Keratinocyte (primary cell): ENCODE measurements around the gene RNU6-9. TPM values are rescaled to one million over a fixed set of nuclear protein-coding genes. Genes with fewer than 3 reads are reported as not detected.

Experiments
- DNase-seq: peaks from one replicate; pipeline ENCODE4 v3.0.0-alpha.2; 2011; ENCODE audit warnings: low read depth, missing footprints, low spot score
- FAIRE-seq: peaks from 2 replicates; lab custom pipeline; 2011; peaks lifted over from hg19 to GRCh38; lab: Jason Lieb, UNC
- H2AFZ ChIP-seq: 2 replicates; pipeline ENCODE4 v1.6.0; 2012; ENCODE audit warnings: low read length, control low read depth, inconsistent platforms; ENCODE audit not compliant: control insufficient read depth
- H3K27ac ChIP-seq: 2 replicates; pipeline ENCODE4 v1.5.1; 2011; ENCODE audit warnings: low read length; ENCODE audit not compliant: control insufficient read depth, insufficient read depth
- H3K27me3 ChIP-seq: 3 replicates; pipeline ENCODE4 v1.6.0; 2011; ENCODE audit warnings: low read length; ENCODE audit not compliant: control insufficient read depth, insufficient read depth; ENCODE audit errors: extremely low read depth
- H3K36me3 ChIP-seq, 2 experiments: 2 replicates in 1 of 2; 3 replicates in 1 of 2; pipeline ENCODE4 v1.5.1; 2011; ENCODE audit warnings: low read length in 2 of 2, mild to moderate bottlenecking in 1 of 2; ENCODE audit not compliant: control insufficient read depth in 2 of 2, insufficient read depth in 2 of 2; ENCODE audit errors: extremely low read depth in 1 of 2
- H3K4me1 ChIP-seq: 3 replicates; pipeline ENCODE4 v1.5.1; 2011; ENCODE audit warnings: low read length; ENCODE audit not compliant: control insufficient read depth, insufficient read depth; ENCODE audit errors: extremely low read depth
- H3K4me2 ChIP-seq: 3 replicates; pipeline ENCODE4 v1.6.0; 2011; ENCODE audit warnings: low read depth, low read length; ENCODE audit not compliant: control insufficient read depth, insufficient read depth; ENCODE audit errors: extremely low read depth
- H3K4me3 ChIP-seq, 3 experiments: fragments of 200-600 bp in 1 of 3; sonication (generic) in 1 of 3; 2 replicates in 2 of 3; 3 replicates in 1 of 3; pipeline ENCODE4 v1.5.1; 2011 to 2016; ENCODE audit warnings: low read length in 3 of 3, mild to moderate bottlenecking in 3 of 3, control low read depth in 2 of 3, inconsistent platforms in 1 of 3, low read depth in 1 of 3, mixed read lengths in 1 of 3, mixed run types in 1 of 3, moderate library complexity in 1 of 3; ENCODE audit not compliant: control insufficient read depth in 2 of 3, insufficient read depth in 2 of 3; ENCODE audit errors: extremely low read depth in 1 of 3
- H3K79me2 ChIP-seq: 2 replicates; pipeline ENCODE4 v1.6.0; 2012; ENCODE audit warnings: low read length; ENCODE audit not compliant: control insufficient read depth, insufficient read depth
- H3K9ac ChIP-seq: 3 replicates; pipeline ENCODE4 v1.6.0; 2011; ENCODE audit warnings: low read length; ENCODE audit not compliant: control insufficient read depth, insufficient read depth; ENCODE audit errors: extremely low read depth
- H3K9me1 ChIP-seq: 3 replicates; pipeline ENCODE4 v1.6.0; 2011; ENCODE audit warnings: low read length; ENCODE audit not compliant: control insufficient read depth, insufficient read depth; ENCODE audit errors: extremely low read depth
- H3K9me3 ChIP-seq: 2 replicates; pipeline ENCODE4 v1.5.1; 2012; ENCODE audit warnings: low read depth, low read length; ENCODE audit not compliant: control insufficient read depth
- H4K20me1 ChIP-seq: 3 replicates; pipeline ENCODE4 v1.6.0; 2011; ENCODE audit warnings: low read length; ENCODE audit not compliant: control insufficient read depth, insufficient read depth; ENCODE audit errors: extremely low read depth
- EZH2 ChIP-seq: IDR thresholded peaks from one replicate; pipeline ENCODE4 v1.6.1; 2012; ENCODE audit warnings: inconsistent platforms, mild to moderate bottlenecking, low read length, moderate library complexity
- dilution Hi-C: fragments of 300-500 bp; cut with MboI; formaldehyde crosslinking; loops from one replicate; pipeline ENCODE4 v1.7.0; 2020; ENCODE audit warnings: low sequenced_read_pairs; ENCODE audit not compliant: extremely low pct_ligation_motif_present
- polyA plus RNA-seq, 5 experiments: library from polyadenylated mRNA; depleted of rRNA in 3 of 5; stranded (reverse) in 3 of 5; stranded (forward) in 1 of 5; unstranded in 1 of 5; fragments of >200 nt; gene quantifications; 1 replicate in 1 of 5; 2 replicates in 3 of 5; 3 replicates in 1 of 5; pipeline versions ENCODE4 v1.2.1 to v1.2.3, GENCODE V29; 2011 to 2012; ENCODE audit warnings: missing spikeins in 2 of 5, low read depth in 1 of 5, low replicate concordance in 1 of 5
- TF ChIP-seq, protein P1 (sequence below), 3 experiments: IDR thresholded peaks in 1 of 3; conservative IDR thresholded peaks in 1 of 3; optimal IDR thresholded peaks in 1 of 3; 2 replicates in 2 of 3; 3 replicates in 1 of 3; pipeline versions ENCODE3 to v1.5.1; 2011; ENCODE audit warnings: low read length in 3 of 3, mild to moderate bottlenecking in 3 of 3, moderate library complexity in 2 of 3, control low read depth in 1 of 3, inconsistent platforms in 1 of 3; ENCODE audit not compliant: insufficient read depth in 2 of 3; ENCODE audit errors: extremely low read depth in 1 of 3

The RNU6-9 gene
- polyA plus RNA-seq, 1 donor (not counting 4 experiments of a cell fraction or from before 2014, with no cell fraction given): not detected

- dilution Hi-C loops: no loop called here
- Histone ChIP-seq H3K9me3 (no peaks in the 10 kb centered on the region), H4K20me1 (peaks cover 2% of the 10 kb centered on the region), H3K4me3 (no peak overlapping the region), H3K4me1 (peaks cover 2% of the 10 kb centered on the region), H3K79me2 (no peaks in the 10 kb centered on the region), H3K9me1 (no peaks in the 10 kb centered on the region), H3K36me3 (no peaks in the 10 kb centered on the region), H3K4me2 (no peak overlapping the region), H2AFZ (no peak overlapping the region), H3K27me3 (peaks cover 39% of the 10 kb centered on the region), H3K27ac (no peak overlapping the region), H3K9ac (no peak overlapping the region)
- TF ChIP-seq, protein P1, sequence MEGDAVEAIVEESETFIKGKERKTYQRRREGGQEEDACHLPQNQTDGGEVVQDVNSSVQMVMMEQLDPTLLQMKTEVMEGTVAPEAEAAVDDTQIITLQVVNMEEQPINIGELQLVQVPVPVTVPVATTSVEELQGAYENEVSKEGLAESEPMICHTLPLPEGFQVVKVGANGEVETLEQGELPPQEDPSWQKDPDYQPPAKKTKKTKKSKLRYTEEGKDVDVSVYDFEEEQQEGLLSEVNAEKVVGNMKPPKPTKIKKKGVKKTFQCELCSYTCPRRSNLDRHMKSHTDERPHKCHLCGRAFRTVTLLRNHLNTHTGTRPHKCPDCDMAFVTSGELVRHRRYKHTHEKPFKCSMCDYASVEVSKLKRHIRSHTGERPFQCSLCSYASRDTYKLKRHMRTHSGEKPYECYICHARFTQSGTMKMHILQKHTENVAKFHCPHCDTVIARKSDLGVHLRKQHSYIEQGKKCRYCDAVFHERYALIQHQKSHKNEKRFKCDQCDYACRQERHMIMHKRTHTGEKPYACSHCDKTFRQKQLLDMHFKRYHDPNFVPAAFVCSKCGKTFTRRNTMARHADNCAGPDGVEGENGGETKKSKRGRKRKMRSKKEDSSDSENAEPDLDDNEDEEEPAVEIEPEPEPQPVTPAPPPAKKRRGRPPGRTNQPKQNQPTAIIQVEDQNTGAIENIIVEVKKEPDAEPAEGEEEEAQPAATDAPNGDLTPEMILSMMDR (optimal IDR thresholded peaks at IDR 0.05 in 1 of 3, IDR thresholded peaks at IDR 0.05 in 1 of 3, conservative IDR thresholded peaks at IDR 0.05 in 1 of 3; ENCODE audit: extremely low read depth in 1 of 3, insufficient read depth in 2 of 3, low read length in 3 of 3): no peak
- no peak for TF ChIP-seq EZH2
- FAIRE-seq (no peak), DNase-seq (no peak)
Observed at GRCh38 chr19:855566-856120, 37.6 kb upstream of the RNU6-9 start.

- no peak overlapping the region for H3K4me3 ChIP-seq
- peaks cover 3% of the 10 kb centered on the region for H3K4me1 ChIP-seq
- H3K27me3 ChIP-seq: peaks cover 17% of the 10 kb centered on the region
- H3K36me3 ChIP-seq: no peaks in the 10 kb centered on the region
- no peak overlapping the region for H2AFZ ChIP-seq
- dilution Hi-C loops: no loop called here
- TF ChIP-seq, protein P1 (optimal IDR thresholded peaks at IDR 0.05 in 1 of 3, IDR thresholded peaks at IDR 0.05 in 1 of 3, conservative IDR thresholded peaks at IDR 0.05 in 1 of 3; ENCODE audit: extremely low read depth in 1 of 3, insufficient read depth in 2 of 3, low read length in 3 of 3): no peak
- no peak for TF ChIP-seq EZH2
- H3K79me2 ChIP-seq: no peaks in the 10 kb centered on the region
- no peak overlapping the region for H3K4me2 ChIP-seq
- no peak overlapping the region for H3K9ac ChIP-seq
- H4K20me1 ChIP-seq: no peaks in the 10 kb centered on the region
- no peak for DNase-seq
- H3K27ac ChIP-seq: no peak overlapping the region
- no peaks in the 10 kb centered on the region for H3K9me1 ChIP-seq
- no peak for FAIRE-seq
- no peaks in the 10 kb centered on the region for H3K9me3 ChIP-seq
Observed at GRCh38 chr19:858284-858683, 35.0 kb upstream of the RNU6-9 start.
